ENCODE results near the gene PAWR. TPM values are rescaled to one million over a fixed set of nuclear protein-coding genes. Genes with fewer than 3 reads are reported as not detected.
A peak's percentile ranks its signal among the peaks of the same experiment; 100 is the strongest.

PAWR gene
- total RNA-seq (2016; rRNA removed; fragmentation: Illumina TruSeq; extraction: Trizol) (36.1 and 37.4 TPM in 2 replicates), polyA plus RNA-seq (2011; rRNA removed) (23.1 and 29.1 TPM in 2 replicates), polyA minus RNA-seq (2011; rRNA and poly(A)+ RNA removed; ENCODE audit: low replicate concordance) (13.7 and 19.1 TPM in 2 replicates), Bru-seq, nascent RNA (percentile 92 among the genes with signal in this experiment), BruChase-seq, experiment 1, labeled RNA remaining after a 6-hour chase (percentile 86 among the genes with signal in this experiment), BruChase-seq, experiment 2, labeled RNA remaining after a 2-hour chase (percentile 87 among the genes with signal in this experiment)
- total RNA-seq (2016; cell fraction: cytosol; rRNA removed; fragmentation: Illumina TruSeq; extraction: Trizol; ENCODE audit: low read depth) = 11.2 and 13.0 TPM in 2 replicates
- 37.3 and 40.1 TPM in 2 replicates for total RNA-seq (2016; cell fraction: insoluble cytoplasmic fraction; rRNA removed; fragmentation: Illumina TruSeq; extraction: Trizol)
- total RNA-seq (2016; cell fraction: membrane; rRNA removed; fragmentation: Illumina TruSeq; extraction: Trizol) = 14.1 and 16.8 TPM in 2 replicates
- total RNA-seq (2016; cell fraction: nucleus; rRNA removed; fragmentation: Illumina TruSeq; extraction: Trizol) = 46.8 and 49.1 TPM in 2 replicates
- 7.1 and 8.4 TPM in 2 replicates for polyA plus RNA-seq (2011; cell fraction: cytosol; rRNA removed)
- 36.4 and 41.9 TPM in 2 replicates for polyA plus RNA-seq (2011; cell fraction: nucleus; rRNA removed)
- 58.2 and 68.4 TPM in 2 replicates for polyA plus RNA-seq (2012)
- 6.8 and 7.8 TPM in 2 replicates for polyA plus RNA-seq (2016; cell fraction: cytosol; fragmentation: Illumina TruSeq; extraction: Trizol; ENCODE audit: low read depth)
- polyA plus RNA-seq (2016; cell fraction: insoluble cytoplasmic fraction; fragmentation: Illumina TruSeq; extraction: Trizol; ENCODE audit: low read depth) = 33.4 and 33.7 TPM in 2 replicates
- 11.0 and 13.3 TPM in 2 replicates for polyA plus RNA-seq (2016; cell fraction: membrane; fragmentation: Illumina TruSeq; extraction: Trizol; ENCODE audit: low read depth)
- polyA plus RNA-seq (2016; cell fraction: nucleus; fragmentation: Illumina TruSeq; extraction: Trizol; ENCODE audit: insufficient read depth, low read depth) = 75.9 and 78.0 TPM in 2 replicates
- 17.4 and 18.3 TPM in 2 replicates for polyA minus RNA-seq (2011; cell fraction: cytosol; rRNA and poly(A)+ RNA removed)
- polyA minus RNA-seq (2011; cell fraction: nucleus; rRNA and poly(A)+ RNA removed) = 162 and 198 TPM in 2 replicates
- long read RNA-seq, experiment 1, partial matches to known transcripts = 4 of 5 reads
- long read RNA-seq, experiment 1, other reads (novel, unspliced or antisense) = 1 of 5 reads
- long read RNA-seq, experiment 2, full-length matches to known transcripts = 7 of 63 reads
- long read RNA-seq, experiment 2, partial matches to known transcripts = 19 of 63 reads
- long read RNA-seq, experiment 2, other reads (novel, unspliced or antisense) = 37 of 63 reads

DNA sequence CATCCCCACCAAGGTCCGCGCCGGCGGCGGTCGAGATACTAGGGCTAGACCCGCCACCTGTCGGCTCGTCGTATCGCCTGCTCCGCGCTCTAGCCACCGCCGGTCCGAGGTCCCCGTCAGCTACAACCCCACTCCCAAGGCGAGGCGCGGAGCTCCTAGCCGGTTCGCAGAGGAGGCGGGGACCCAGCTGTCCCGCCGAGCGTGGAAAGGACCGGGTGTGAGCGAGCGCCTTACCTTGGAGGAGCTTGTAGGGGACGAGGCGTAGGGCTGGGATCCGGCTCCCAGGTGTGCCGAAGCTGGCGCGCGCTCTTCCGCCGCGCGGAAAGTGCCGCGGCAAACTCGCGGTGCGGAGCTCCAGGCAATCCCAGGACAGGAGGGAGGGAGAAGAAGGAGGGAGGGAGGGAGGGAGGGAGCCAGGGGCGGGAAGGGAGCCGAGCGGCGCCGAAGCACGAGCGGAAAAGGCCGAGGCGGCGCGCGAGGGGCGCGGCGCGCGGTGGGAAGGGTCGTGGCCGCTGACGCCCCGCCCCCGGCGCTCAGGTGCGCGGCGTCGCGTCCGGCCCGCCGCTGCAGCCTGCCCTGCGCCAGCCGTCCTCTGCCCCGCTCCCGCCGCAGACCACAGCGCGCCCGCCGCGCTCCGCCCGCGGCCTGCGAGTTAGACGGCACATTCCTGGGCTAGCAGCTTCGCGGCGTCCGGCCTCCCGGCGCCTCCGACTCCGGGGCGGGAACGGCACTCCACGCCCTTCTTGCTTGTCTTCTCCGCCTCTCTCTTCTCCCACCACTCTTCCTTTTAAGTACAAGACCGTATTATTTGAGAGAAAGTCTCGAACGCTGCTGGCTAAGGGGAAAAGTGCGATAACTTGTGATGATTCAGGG is at the start of gene PAWR:
TSS of gene PAWR (minus strand) at position 327 of the 873 bp plus-strand sequence. CDS start 720 bp downstream, outside the sequence.
- in situ Hi-C loops (cut with HindIII; ENCODE audit: extremely low pct_ligation_motif_present, low pct_unique_long_range_greater_than_20kb) (loop anchor here (25.0 kb wide), 1 partner anchor 129 kb away; no protein-coding TSS in a partner anchor), intact Hi-C loops (cut with micrococcal nuclease; ENCODE audit: unreplicated experiment) (loop anchor here (1.0 to 10.0 kb wide), 6 partner anchors 48 to 269 kb away; partner anchors contain the start of gene PPP1R12A)
- Histone ChIP-seq H3K79me2 (ENCODE audit: insufficient read depth, low read length) (peaks cover 52% of the 10 kb centered on the region), H3K9ac (ENCODE audit: insufficient read depth, low read depth, low read length) (peak within 1 kb of the TSS; percentile 95), H3K4me1 (ENCODE audit: insufficient read depth, low read length) (peaks cover 17% of the 10 kb centered on the region), H2AFZ (ENCODE audit: low read length) (no peak within 1 kb of the TSS), H3K4me2 (ENCODE audit: low read depth, low read length) (peak within 1 kb of the TSS; percentile 96), H4K20me1 (ENCODE audit: insufficient read depth, low read length) (peaks cover 29% of the 10 kb centered on the region), H3K27ac (ENCODE audit: extremely low read length, insufficient read depth, low read length) (peak within 1 kb of the TSS; percentile 99), H3K27me3 (ENCODE audit: control insufficient read depth in 1 of 2, insufficient read depth in 2 of 2, low read length in 2 of 2) (no peaks in the 10 kb centered on the region; a peak in 1 of 5 replicates), H3K9me3 (ENCODE audit: low read length) (no peaks in the 10 kb centered on the region), H3K36me3 (replicated peaks in 1 of 2; ENCODE audit: control insufficient read depth in 1 of 2, insufficient read depth in 2 of 2, low read length in 2 of 2) (no peaks in the 10 kb centered on the region), H3K4me3 (replicated peaks in 1 of 3; ENCODE audit: insufficient read depth in 1 of 3, low read depth in 2 of 3, low read length in 3 of 3) (peak within 1 kb of the TSS; percentile 76 to 97 (median 96))
- ChIA-PET CTCF (ENCODE audit: low intra/inter-chr PET ratio, low total read pairs) (no interaction called here), POLR2A (interaction anchor here (0.6 to 3.7 kb wide), 20 partner anchors 8 to 275 kb away, joined by 3 to 25 read pairs (median 4); no protein-coding TSS in a partner anchor)
- FAIRE-seq (peak; percentile 48), ATAC-seq (peak; percentile 87), DNase-seq (ENCODE audit: low spot score) (peak; percentile 71)
- WGBS (ENCODE audit: low lambda C conversion rate) = under 1% methylated on average over 36 of the region's 107 CpGs
- BruUV-seq (replicated peaks) = no TSS peak
- TF ChIP-seq TARDBP (CRISPR knock-in tag; IDR thresholded peaks at IDR 0.05) (peak; percentile 52), SNAI1 (CRISPR knock-in tag; IDR thresholded peaks at IDR 0.05; ENCODE audit: borderline replicate concordance) (peak; percentile 42; the same call in 1 of the 2 replicates), ZNF318 (CRISPR knock-in tag; IDR thresholded peaks at IDR 0.05) (no peak), POGZ (CRISPR knock-in tag; IDR thresholded peaks at IDR 0.05) (peak; percentile 31; the same call in 1 of the 2 replicates), RELA (CRISPR knock-in tag; IDR thresholded peaks at IDR 0.05) (no peak), ZKSCAN8 (CRISPR knock-in tag; IDR thresholded peaks at IDR 0.05; ENCODE audit: borderline replicate concordance) (no peak)
